SH-SY5Y (cell line): ENCODE measurements around the gene WDPCP.

ENCODE experiments used
- GATA2 ChIP-seq: IDR thresholded peaks from 2 replicates; pipeline ENCODE4 v1.6.1; 2011; ENCODE audit warnings: mild to moderate bottlenecking, low read depth, low read length
- GATA3 ChIP-seq: IDR thresholded peaks from 2 replicates; pipeline ENCODE4 v1.6.1; 2011; ENCODE audit warnings: low read depth, mild to moderate bottlenecking, low read length, moderate library complexity

DNA sequence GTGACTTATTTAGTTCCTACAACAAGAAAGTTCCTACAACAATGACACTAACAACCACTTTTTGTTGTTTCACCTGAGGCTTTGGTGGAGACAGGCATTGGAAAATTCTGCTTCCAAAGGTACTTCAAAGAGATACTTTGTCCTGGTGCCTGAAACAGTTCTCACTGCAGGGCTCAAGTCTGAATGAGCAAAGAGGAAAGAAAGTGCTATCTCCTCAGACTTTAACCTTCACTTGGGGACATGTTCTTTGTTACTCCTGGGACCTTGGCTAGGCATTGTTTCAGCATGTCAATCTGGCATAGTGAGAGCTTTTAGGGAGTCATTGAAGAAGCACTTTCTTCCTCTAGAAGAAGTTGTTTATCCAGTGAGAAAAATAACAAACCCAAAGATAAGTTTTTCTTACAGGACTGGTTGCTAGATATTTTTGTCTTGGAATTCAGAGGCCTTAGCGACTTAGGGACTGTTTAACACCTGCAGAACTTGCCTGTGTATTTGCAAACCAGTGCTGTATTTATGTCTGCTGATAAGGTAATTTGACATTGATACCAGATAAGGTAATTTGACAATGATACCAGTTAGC is 12.7 kb upstream of the WDPCP start:
- no peak for TF ChIP-seq GATA2
- TF ChIP-seq GATA3 = no peak
